ENCODE measurements around the gene JADE1. TPM values are rescaled to one million over a fixed set of nuclear protein-coding genes. Genes with fewer than 3 reads are reported as not detected.

The JADE1 gene
- total RNA-seq, 1 experiment from 2014 or later = 192 TPM

- Mint-ChIP-seq H3K9me3 (no peaks in the 10 kb centered on the region), H3K4me1 (peaks cover 72 to 79% of the 10 kb centered on the region in 2 experiments), H3K4me3 (peak overlapping the region in 1 of 2 experiments; percentile 69; a peak in 3 of 5 replicates), H3K36me3 (ENCODE audit: insufficient read depth in 1 of 3, low read depth in 3 of 3) (peaks cover 34 to 57% (median 39%) of the 10 kb centered on the region in 3 experiments), H3K27ac (peak overlapping the region in 1 of 3 experiments; percentile 27; a peak in 2 of 7 replicates), H3K27me3 (ENCODE audit: low read depth) (no peaks in the 10 kb centered on the region)
- H3K4ac ChIP-seq (ENCODE audit: low read depth, low read length) = no peak overlapping the region
- H3K23ac ChIP-seq (ENCODE audit: insufficient read length, low read depth, low read length) = no peak overlapping the region
- no peak overlapping the region for H4K5ac ChIP-seq (ENCODE audit: insufficient read length, low read depth, low read length)
- no peak overlapping the region for H4K8ac ChIP-seq (replicated peaks; ENCODE audit: insufficient read length, low read depth, low read length)
- no peak overlapping the region for H3K18ac ChIP-seq (ENCODE audit: insufficient read length, low read depth, low read length)
- H4K91ac ChIP-seq (ENCODE audit: insufficient read length, low read depth, low read length) = no peak overlapping the region
- no peaks in the 10 kb centered on the region for H3K27me3 ChIP-seq (ENCODE audit: insufficient read depth, low read length)
- H2BK20ac ChIP-seq (ENCODE audit: low read depth, low read length, poor library complexity, severe bottlenecking) = no peak overlapping the region
- H3K9me3 ChIP-seq (ENCODE audit: control insufficient read depth, low read depth, low read length) = no peaks in the 10 kb centered on the region
- no peak overlapping the region for H3K56ac ChIP-seq (ENCODE audit: insufficient read length, low read depth, low read length)
- H3K79me2 ChIP-seq (ENCODE audit: insufficient read depth, low read length) = peaks cover 85% of the 10 kb centered on the region
- no peak overlapping the region for H3K27ac ChIP-seq (ENCODE audit: insufficient read length, low read depth, low read length)
- H3K79me1 ChIP-seq (ENCODE audit: insufficient read depth, low read depth, low read length, poor library complexity, severe bottlenecking) = peaks cover 3% of the 10 kb centered on the region
- peaks cover 6% of the 10 kb centered on the region for H3K4me1 ChIP-seq (ENCODE audit: insufficient read depth, low read length)
- H2BK120ac ChIP-seq (ENCODE audit: low read depth, low read length, poor library complexity, severe bottlenecking) = no peak overlapping the region
- TF ChIP-seq, protein P1, sequence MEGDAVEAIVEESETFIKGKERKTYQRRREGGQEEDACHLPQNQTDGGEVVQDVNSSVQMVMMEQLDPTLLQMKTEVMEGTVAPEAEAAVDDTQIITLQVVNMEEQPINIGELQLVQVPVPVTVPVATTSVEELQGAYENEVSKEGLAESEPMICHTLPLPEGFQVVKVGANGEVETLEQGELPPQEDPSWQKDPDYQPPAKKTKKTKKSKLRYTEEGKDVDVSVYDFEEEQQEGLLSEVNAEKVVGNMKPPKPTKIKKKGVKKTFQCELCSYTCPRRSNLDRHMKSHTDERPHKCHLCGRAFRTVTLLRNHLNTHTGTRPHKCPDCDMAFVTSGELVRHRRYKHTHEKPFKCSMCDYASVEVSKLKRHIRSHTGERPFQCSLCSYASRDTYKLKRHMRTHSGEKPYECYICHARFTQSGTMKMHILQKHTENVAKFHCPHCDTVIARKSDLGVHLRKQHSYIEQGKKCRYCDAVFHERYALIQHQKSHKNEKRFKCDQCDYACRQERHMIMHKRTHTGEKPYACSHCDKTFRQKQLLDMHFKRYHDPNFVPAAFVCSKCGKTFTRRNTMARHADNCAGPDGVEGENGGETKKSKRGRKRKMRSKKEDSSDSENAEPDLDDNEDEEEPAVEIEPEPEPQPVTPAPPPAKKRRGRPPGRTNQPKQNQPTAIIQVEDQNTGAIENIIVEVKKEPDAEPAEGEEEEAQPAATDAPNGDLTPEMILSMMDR (conservative IDR thresholded peaks at IDR 0.05) = no peak
- no peak overlapping the region for H3K9ac ChIP-seq (ENCODE audit: extremely low read depth, insufficient read length, low read length)
- H4K20me1 ChIP-seq (ENCODE audit: control insufficient read depth, insufficient read depth, insufficient read length) = no peaks in the 10 kb centered on the region
- no peak overlapping the region for H3K14ac ChIP-seq (ENCODE audit: insufficient read depth, low read length)
- DNase-seq = no peak
- no peak overlapping the region for H3T11ph ChIP-seq (ENCODE audit: low read length)
- H2AFZ ChIP-seq (ENCODE audit: low read length) = no peak overlapping the region
- no peaks in the 10 kb centered on the region for H3K23me2 ChIP-seq (ENCODE audit: insufficient read length, low read depth, low read length, poor library complexity, severe bottlenecking)
- no peak overlapping the region for H3K4me2 ChIP-seq (ENCODE audit: insufficient read depth, insufficient read length, low read length)
- no peak overlapping the region for H2BK15ac ChIP-seq (ENCODE audit: low read depth, low read length)
- H2AK5ac ChIP-seq (ENCODE audit: insufficient read length, low read length) = no peak overlapping the region
- H2BK12ac ChIP-seq (ENCODE audit: insufficient read length, low read depth, low read length) = no peak overlapping the region
- WGBS (ENCODE audit: extremely low coverage, insufficient read length, low lambda C conversion rate) = no CpG with 5 or more reads among the region's 4 CpGs
- no peak overlapping the region for H2BK5ac ChIP-seq (ENCODE audit: insufficient read length, low read length)
Measured at GRCh38 chr4:128818442-128818841, 8.9 kb downstream of the JADE1 start.

Measured in H9 (cell line).